PFSK-1 (cell line): ENCODE data around the gene C12orf57.

Experiments
- POLR2AphosphoS5 ChIP-seq: IDR thresholded peaks from 2 replicates; pipeline ENCODE4 v1.6.1; 2012; ENCODE audit warnings: low read depth, mild to moderate bottlenecking, control low read depth, low read length, moderate library complexity
- TF ChIP-seq, protein P1 (sequence below), 2 experiments: IDR thresholded peaks; 2 replicates each; pipeline versions ENCODE4 v1.6.1 to v1.8.0; 2011 to 2012; ENCODE audit warnings: low read depth in 2 of 2, low read length in 2 of 2, control low read depth in 1 of 2, inconsistent platforms in 1 of 2, mild to moderate bottlenecking in 1 of 2, moderate library complexity in 1 of 2; ENCODE audit not compliant: insufficient read depth in 1 of 2

DNA sequence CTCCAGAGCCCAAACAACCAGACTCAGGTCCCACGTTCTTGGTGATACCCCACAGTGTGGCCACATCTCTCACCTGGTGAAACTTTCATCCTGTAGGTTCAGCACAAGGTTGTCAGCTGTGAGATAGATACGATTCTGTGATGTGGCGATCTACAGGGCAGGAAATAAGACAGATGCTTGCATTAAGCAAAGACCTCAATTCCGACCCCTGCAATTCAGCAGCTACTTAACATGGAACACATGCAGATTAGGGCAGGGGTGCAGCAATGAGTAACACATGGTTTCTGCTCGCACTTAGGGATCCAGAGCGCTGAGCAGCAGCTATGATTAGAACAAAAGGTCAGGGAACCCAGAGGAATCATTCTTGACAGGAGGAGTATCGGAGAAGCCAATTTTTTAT lies 22.5 kb downstream of the C12orf57 start:
- no peak for TF ChIP-seq POLR2AphosphoS5
- TF ChIP-seq, protein P1, sequence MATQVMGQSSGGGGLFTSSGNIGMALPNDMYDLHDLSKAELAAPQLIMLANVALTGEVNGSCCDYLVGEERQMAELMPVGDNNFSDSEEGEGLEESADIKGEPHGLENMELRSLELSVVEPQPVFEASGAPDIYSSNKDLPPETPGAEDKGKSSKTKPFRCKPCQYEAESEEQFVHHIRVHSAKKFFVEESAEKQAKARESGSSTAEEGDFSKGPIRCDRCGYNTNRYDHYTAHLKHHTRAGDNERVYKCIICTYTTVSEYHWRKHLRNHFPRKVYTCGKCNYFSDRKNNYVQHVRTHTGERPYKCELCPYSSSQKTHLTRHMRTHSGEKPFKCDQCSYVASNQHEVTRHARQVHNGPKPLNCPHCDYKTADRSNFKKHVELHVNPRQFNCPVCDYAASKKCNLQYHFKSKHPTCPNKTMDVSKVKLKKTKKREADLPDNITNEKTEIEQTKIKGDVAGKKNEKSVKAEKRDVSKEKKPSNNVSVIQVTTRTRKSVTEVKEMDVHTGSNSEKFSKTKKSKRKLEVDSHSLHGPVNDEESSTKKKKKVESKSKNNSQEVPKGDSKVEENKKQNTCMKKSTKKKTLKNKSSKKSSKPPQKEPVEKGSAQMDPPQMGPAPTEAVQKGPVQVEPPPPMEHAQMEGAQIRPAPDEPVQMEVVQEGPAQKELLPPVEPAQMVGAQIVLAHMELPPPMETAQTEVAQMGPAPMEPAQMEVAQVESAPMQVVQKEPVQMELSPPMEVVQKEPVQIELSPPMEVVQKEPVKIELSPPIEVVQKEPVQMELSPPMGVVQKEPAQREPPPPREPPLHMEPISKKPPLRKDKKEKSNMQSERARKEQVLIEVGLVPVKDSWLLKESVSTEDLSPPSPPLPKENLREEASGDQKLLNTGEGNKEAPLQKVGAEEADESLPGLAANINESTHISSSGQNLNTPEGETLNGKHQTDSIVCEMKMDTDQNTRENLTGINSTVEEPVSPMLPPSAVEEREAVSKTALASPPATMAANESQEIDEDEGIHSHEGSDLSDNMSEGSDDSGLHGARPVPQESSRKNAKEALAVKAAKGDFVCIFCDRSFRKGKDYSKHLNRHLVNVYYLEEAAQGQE (IDR thresholded peaks at IDR 0.05; ENCODE audit: insufficient read depth in 1 of 2, low read depth in 2 of 2, low read length in 2 of 2), result no peak
